Pancreas (tissue), 10 donors: Measurements from ENCODE around the gene SGPL1. TPM values are rescaled to one million over a fixed set of nuclear protein-coding genes. Genes with fewer than 3 reads are reported as not detected.

ENCODE experiments used
- ATAC-seq, 4 donors: fragments of 200-7000 bp; cut with Tn5 transposase; one replicate each; pipeline versions ENCODE4 v1.8.0 to v1.9.1; 2020; ENCODE audit warnings: mild to moderate bottlenecking in 4 of 4, moderate library complexity in 4 of 4
- DNase-seq, 6 donors: peaks; one replicate each; pipeline ENCODE4 v3.0.0-alpha.2; 2020
- FAIRE-seq: peaks from 2 replicates; lab custom pipeline; 2012; peaks lifted over from hg19 to GRCh38; lab: Jason Lieb, UNC
- H3K27ac ChIP-seq, 4 donors: fragments of 200-600 bp; sonication (generic); 1 replicate in 3 of 4; 2 replicates in 1 of 4; pipeline versions ENCODE4 v1.5.0 to v1.8.0; 2020
- H3K27me3 ChIP-seq, 4 donors: fragments of 200-600 bp; one replicate each; pipeline ENCODE4 v1.8.0; 2021
- H3K36me3 ChIP-seq, 3 donors: fragments of 200-600 bp; sonication (generic) in 1 of 3; one replicate each; pipeline versions ENCODE4 v1.5.0 to v1.8.0; 2020 to 2021
- H3K4me1 ChIP-seq, 3 donors: fragments of 200-600 bp; one replicate each; pipeline ENCODE4 v1.8.0; 2021
- H3K4me3 ChIP-seq, 4 donors: fragments of 200-600 bp; sonication (generic) in 2 of 4; one replicate each; pipeline versions ENCODE4 v1.5.0 to v1.8.0; 2020 to 2021
- H3K9me3 ChIP-seq, 4 donors: fragments of 200-600 bp; one replicate each; pipeline ENCODE4 v1.8.0; 2021
- WGBS, 2 donors: extraction: QIAGEN DNeasy Blood & Tissue Kit; methylation state at CpG; one replicate each; pipeline ENCODE4 v1.1.7; 2013; 5-methylcytosine and 5-hydroxymethylcytosine counted together
- intact Hi-C, 3 donors: fragments of 100-400 bp; cut with DNase I; formaldehyde crosslinking; loops; one replicate each; pipeline versions ENCODE4 v1.11.1 to v1.14.2; 2022
- polyA plus RNA-seq, 2 donors: library from polyadenylated mRNA; stranded (reverse); fragments of 200-250 nt; gene quantifications; one replicate each; pipeline ENCODE4 v1.2.3, GENCODE V29; 2013
- total RNA-seq, 6 donors: library from RNA; stranded (reverse); fragmentation: NEBNext Ultra II Directional in 4 of 6; extraction: Animal tissue kit (Norgen Biotek cat#: 25700) in 4 of 6; gene quantifications; one replicate each; pipeline versions ENCODE4 v1.2.1 to v1.2.4, GENCODE V29; 2021 to 2023
- TF ChIP-seq, protein P1 (sequence below), 4 donors: fragments of 200-600 bp; sonication (generic) in 3 of 4; IDR thresholded peaks; one replicate each; pipeline versions ENCODE4 v1.5.0 to v1.8.0; 2021; ENCODE audit warnings: antibody characterized with exemption in 4 of 4
- donor health status: healthy with polysubstance abuse.
- donor health status: DM: no; HTN: no; CAD: no; lungs with moderate emphysema.
- donor health status: DM: no; HTN: no; CAD: no.
- donor health status: control.
- donor health status: control.
- donor health status: Bipolar disorder and iron deficiency.
- donor health status: DM: yes; HTN: yes; CAD: no.
- donor health status: DM: no; HTN: no; CAD: no.
- donor health status: DM: no; HTN: no; CAD: no.
- donor health status: DM: yes; HTN: yes; CAD: no.

The SGPL1 gene
- total and polyA plus RNA-seq, 8 donors = 12.0 to 55.8 (median 30.1) TPM

DNA sequence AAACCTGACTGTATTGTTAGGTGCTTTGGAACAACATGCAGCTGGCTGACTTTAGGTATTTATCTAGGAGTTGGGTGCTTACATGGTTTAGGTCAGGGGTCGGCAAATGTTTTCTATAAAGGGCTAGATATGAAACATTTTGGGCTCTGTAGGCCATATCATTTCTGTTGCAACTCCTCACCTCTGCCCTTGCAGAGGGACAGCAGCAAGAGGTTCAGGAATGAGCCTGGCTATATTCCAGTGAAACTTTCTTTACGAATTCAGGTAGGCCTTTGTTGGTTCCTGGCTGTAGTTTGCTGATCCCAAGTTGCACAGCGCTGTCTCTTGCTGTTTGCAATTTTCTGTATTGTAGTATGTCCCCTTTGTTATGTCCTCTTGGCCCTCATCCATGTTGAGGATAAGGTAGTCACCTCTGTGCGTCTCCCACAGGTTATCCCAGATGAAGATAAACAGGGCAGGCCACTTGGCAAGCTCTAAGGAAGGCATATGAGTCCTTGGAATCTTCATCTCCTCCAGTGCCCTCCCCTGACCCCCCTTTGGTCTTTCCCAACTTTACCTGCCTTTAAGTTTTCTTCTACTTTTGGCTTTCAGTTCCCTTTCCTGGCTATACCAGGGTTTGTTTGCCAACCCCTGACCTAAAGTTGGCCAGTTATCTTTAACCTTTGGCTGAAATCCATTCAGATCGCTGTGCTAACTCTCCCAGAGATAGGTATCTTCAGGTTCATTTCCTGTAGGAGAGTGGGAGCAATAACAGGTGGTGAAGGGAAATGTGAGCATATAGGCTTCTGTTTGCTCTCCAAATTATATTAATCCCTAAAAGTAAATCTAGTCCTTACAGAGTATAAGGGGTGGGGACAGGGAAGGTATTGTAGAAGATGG, 36.1 kb downstream of the SGPL1 start:
- Histone ChIP-seq H3K27ac (peak overlapping the region in 3 of 4 donors; percentile 7 to 48 (median 22)), H3K27me3 (no peaks in the 10 kb centered on the region), H3K36me3 (peaks cover 0 to 11% (median 0%) of the 10 kb centered on the region in 3 donors), H3K4me3 (no peak overlapping the region), H3K4me1 (peaks cover 19 to 52% (median 32%) of the 10 kb centered on the region in 3 donors), H3K9me3 (no peaks in the 10 kb centered on the region)
- DNase-seq (peak in 3 of 6 donors; percentile 47 to 61 (median 47)), ATAC-seq (peak; percentile 73 to 78 (median 74)), FAIRE-seq (no peak)
- TF ChIP-seq, protein P1, sequence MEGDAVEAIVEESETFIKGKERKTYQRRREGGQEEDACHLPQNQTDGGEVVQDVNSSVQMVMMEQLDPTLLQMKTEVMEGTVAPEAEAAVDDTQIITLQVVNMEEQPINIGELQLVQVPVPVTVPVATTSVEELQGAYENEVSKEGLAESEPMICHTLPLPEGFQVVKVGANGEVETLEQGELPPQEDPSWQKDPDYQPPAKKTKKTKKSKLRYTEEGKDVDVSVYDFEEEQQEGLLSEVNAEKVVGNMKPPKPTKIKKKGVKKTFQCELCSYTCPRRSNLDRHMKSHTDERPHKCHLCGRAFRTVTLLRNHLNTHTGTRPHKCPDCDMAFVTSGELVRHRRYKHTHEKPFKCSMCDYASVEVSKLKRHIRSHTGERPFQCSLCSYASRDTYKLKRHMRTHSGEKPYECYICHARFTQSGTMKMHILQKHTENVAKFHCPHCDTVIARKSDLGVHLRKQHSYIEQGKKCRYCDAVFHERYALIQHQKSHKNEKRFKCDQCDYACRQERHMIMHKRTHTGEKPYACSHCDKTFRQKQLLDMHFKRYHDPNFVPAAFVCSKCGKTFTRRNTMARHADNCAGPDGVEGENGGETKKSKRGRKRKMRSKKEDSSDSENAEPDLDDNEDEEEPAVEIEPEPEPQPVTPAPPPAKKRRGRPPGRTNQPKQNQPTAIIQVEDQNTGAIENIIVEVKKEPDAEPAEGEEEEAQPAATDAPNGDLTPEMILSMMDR (IDR thresholded peaks at IDR 0.05) = no peak
- 27 to 35% methylated on average over 5 of the region's 5 CpGs for WGBS, 2 donors
- intact Hi-C loops = no loop called here

DNA sequence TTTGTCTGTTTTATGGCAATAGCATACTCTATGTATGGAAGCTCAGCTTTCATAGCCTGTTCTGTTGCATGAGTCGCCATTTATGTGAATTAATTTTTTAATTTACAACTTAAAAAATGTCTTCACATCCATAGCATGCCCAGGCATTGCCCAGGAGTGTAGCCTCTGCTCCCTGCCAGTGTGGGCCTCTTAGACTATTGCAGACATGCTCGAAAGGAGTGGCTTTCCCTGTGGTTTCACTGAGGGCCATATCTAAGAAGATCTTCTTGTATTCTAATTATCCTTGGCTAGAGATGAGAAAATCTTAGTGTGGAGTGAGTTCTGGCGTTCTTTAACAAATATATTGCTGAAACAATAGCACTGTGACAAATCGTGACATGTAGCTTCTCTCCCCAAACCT, 37.3 kb downstream of the SGPL1 start:
- Histone ChIP-seq H3K27me3 (no peaks in the 10 kb centered on the region), H3K36me3 (peaks cover 0 to 11% (median 0%) of the 10 kb centered on the region in 3 donors), H3K9me3 (no peaks in the 10 kb centered on the region), H3K27ac (peak overlapping the region in 3 of 4 donors; percentile 7 to 48 (median 40)), H3K4me1 (peaks cover 22 to 52% (median 36%) of the 10 kb centered on the region in 3 donors), H3K4me3 (no peak overlapping the region)
- ATAC-seq = peak in 1 of 4 donors; percentile 3
- intact Hi-C loops = no loop called here
- no peak for FAIRE-seq
- no peak for DNase-seq
- TF ChIP-seq, protein P1 (IDR thresholded peaks at IDR 0.05) = no peak
- WGBS, 2 donors = 67 to 68% methylated on average over 4 of the region's 4 CpGs

DNA sequence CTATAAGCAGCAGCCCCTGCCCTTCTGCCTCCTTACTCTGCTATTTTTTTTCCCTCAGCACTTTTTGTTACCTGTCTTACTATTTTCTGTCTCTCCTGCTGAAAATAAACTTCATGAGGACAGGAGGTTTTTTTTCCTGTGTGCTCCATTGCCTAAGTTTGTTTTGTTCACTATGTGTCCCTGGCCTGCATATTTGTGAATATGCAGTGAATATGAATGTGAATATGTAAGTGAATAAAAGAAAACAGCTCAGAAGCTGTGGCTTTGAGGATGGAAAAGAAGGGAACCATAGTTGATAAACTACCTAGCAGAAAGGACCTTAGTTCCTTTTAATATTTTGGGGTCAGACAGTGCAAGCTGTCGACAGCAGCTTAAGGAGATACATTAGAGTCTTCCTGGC, 37.7 kb downstream of the SGPL1 start:
- 57 to 67% methylated on average over 1 of the region's 1 CpG for WGBS, 2 donors
- Histone ChIP-seq H3K4me3 (no peak overlapping the region), H3K4me1 (peaks cover 23 to 52% (median 40%) of the 10 kb centered on the region in 3 donors), H3K27me3 (no peaks in the 10 kb centered on the region), H3K27ac (peak overlapping the region in 2 of 4 donors; percentile 40 to 48), H3K9me3 (no peaks in the 10 kb centered on the region), H3K36me3 (peaks cover 0 to 11% (median 0%) of the 10 kb centered on the region in 3 donors)
- intact Hi-C loops = no loop called here
- FAIRE-seq = no peak
- no peak for ATAC-seq
- no peak for DNase-seq
- TF ChIP-seq, protein P1 (IDR thresholded peaks at IDR 0.05) = no peak

DNA sequence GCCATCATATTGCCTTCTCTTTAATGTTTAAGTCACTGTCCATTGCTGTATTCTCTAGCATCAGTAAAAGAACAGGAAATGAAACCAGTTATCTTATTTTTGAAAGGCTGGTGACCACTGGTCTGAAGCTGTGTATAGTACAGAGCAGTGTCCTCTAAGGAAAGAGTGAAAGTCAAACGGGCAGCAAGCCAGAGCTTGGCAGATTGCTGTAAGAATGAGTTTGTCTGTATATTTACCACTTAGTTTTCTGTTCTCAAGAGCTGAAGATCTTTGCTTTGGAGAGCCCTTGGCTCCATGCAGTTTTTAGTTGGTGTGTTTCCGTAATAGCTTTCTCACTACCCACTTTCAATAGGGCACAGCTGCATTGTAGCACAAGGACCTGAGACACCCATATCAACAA, 40.7 kb downstream of the SGPL1 start:
- 48 to 50% methylated on average over 2 of the region's 2 CpGs for WGBS, 2 donors
- no peak for ATAC-seq

More for the DNA sequence above, 40.7 kb downstream of the SGPL1 start:
- Histone ChIP-seq H3K36me3 (peaks cover 0 to 17% (median 0%) of the 10 kb centered on the region in 3 donors), H3K4me1 (peaks cover 28 to 44% (median 30%) of the 10 kb centered on the region in 3 donors), H3K27ac (no peak overlapping the region), H3K27me3 (no peaks in the 10 kb centered on the region), H3K4me3 (no peak overlapping the region), H3K9me3 (no peaks in the 10 kb centered on the region)
- FAIRE-seq (no peak), DNase-seq (no peak)
- intact Hi-C loops = no loop called here
- TF ChIP-seq, protein P1 (IDR thresholded peaks at IDR 0.05) = no peak
